DMS 273 (cell line): ENCODE results near the gene UBXN10.
A peak's percentile ranks its signal among the peaks of the same experiment; 100 is the strongest.

Experiments
- DNase-seq: peaks from one replicate; lab custom pipeline; 2025; ENCODE audit not compliant: unreplicated experiment; lab: John Stamatoyannopoulos, UW

Gene UBXN10

DNA sequence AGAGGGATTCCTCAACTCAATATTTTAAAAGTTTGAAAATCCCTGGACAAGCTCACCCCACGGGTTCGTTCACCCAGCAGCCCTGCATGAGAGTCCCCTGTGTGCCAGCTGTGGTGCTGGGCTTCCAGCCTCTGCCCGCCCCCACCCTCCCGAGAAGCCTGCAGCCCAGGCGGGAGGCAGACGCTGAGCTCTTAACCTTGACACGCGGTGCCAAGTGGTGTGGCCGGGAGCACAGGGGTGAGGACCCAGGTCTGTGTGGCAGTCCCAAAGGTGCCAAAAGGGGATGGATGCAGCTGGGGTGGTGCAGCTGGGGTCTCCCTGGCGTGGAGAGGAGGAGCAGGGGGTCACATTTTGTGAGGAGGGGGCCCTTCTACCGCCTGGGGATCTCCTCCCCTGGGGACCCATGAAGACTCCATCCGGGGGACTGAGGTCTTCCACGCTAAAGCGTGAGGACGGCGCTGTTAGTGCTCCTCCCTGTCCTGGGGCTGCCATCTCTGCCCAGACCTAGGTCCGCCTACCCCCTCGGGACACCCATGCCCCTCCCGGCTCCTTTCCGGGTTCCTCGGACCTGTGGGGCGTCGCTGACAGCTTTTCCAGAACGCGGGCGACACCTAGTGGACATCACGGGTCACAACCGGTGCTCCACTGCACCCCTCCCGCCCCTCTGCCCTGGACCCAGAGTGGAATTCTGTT, 33.8 kb upstream of the UBXN10 start:
- peak; percentile 93 for DNase-seq

DNA sequence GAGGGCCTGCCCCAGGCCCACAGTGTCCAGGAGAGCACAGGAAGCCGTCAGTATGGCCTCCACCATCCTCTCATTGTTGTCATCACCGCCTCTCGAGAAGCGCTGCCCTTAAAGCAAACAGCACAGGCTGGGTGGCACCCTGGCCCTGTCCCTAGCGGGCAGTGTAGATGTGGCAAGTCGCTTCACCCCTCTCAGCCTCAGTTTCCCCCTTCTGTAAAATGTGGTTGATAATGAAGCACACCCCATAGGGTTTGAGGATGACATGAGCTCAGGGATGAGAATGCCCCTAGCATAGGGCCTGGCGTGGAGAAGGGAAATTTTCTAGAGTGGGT, 33.3 kb upstream of the UBXN10 start:
- no peak for DNase-seq

GRCh38 chr1:20153000-20153418, 32.9 kb upstream of the UBXN10 start:
- DNase-seq, result no peak

DNA sequence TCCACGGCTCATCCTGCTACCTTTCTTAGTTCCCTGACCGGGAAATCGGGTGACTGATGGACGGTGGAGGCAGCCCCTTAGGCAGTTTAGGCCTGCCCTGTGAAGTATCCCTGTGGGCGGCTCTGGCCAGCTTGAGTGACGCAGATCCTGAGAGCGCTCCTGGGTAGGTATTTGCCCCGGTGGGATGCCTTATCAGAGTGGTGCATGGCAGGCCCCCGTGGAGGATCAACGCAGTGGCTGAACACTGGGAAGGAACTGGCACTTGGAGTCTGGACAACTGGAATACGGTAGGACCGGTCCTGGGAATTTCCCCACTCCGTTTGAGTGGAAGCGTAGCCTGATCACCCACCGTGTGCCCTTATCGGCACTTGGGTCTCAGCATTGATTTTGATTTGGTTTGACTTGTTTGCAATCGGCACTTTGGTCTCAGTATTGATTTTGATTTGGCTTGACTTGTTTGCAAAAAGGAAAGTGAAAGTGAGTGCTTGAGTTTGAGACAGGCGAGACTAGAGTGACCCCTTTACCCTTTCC, 31.5 kb upstream of the UBXN10 start:
- DNase-seq, result no peak

DNA sequence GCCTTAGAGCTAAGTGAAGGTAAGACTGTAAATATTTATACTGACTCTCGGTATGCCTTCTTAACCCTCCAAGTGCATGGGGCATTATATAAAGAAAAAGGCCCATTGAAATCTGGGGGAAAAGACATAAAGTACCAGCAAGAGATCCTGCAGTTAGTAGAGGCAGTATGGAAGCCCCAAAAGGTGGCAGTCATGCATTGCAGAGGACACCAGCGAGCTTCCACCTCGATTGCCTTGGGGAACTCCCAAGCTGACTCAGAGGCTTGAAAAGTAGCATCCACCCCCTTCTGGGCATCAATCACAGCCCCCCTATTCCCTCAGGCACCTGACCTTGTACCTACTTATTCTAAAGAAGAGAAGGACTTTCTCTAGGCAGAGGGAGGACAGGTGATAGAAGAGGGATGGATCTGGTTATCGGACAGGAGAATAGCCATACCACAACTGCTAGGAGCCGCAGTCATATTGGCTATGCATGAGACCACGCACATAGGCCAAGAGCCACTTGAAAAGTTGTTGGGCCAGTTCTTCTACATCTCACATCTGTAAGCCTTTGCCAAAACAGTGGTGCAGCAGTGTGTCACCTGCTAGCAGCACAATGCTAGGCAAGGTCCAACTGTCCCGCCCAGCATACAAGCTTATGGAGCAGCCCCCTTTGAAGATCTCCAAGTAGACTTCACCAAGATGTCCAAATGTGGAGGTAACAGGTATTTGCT, 27.4 kb upstream of the UBXN10 start:
- DNase-seq, result peak; percentile 17

DNA sequence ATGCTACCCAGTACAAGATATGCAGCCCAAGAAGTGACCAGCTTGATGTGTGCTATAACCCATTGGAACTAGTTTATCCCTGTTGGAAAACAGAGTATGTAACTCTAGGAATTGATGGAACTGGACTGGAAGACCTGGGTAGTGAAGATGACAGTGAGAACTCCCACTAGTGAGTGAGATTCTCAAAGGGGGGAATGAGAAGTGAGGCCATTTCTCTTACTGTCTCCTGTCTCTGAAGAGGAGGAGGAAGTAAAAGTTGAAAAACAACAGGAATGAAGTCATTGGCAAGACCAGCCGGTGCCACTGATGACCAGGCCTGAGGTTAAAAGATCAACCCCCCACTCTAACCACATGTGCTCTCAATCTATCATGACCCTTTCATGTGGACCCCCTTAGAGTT, 25.9 kb upstream of the UBXN10 start:
- peak; percentile 17 for DNase-seq

DNA sequence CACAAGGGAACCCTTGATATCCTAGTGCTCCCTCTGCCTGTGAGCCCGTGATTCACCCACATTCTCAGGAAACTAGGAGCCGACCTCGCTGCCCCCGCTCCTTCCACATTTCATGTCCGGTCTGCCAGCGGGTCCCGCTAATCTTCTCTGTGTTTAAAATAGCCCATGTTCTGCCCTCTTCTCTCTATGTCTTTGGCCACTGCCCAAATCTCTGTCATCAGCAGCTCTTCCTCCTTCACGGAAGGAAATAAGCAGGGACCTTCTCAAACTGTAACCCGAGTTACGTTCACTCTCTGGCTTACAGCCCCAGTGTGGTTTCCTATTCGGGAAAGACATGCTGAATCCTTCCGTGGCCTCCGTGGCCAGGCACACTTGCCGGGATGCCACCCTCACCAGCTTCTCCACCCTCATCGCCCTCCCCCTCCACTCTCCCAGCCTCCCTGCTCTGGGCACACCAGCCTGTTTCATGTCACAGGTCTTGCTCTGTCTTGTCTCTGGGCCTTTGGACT, 21.1 kb upstream of the UBXN10 start:
- no peak for DNase-seq

- DNase-seq, result peak; percentile 64
Measured at GRCh38 chr1:20165522-20165951, 20.4 kb upstream of the UBXN10 start.

- no peak for DNase-seq
Measured at GRCh38 chr1:20166051-20166450, 19.8 kb upstream of the UBXN10 start.

DNA sequence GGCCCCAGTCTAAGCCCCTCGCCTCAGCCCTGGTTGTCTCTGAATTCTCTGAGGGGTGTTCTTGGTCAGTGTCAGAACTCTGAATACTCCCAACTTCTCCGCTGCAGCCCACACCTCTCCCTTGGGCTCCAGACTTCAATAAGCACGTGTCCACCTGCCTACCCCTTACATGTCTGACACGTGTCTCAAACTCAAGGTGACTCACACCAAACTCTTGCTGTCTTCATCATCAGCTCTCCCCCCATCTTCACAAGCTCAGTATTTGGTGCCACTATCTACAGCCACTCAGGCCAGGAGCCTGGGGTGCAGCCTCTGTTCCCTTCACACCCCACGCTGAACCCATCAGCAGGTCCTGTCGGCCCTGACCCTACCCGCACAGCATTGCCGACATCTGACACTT, 18.8 kb upstream of the UBXN10 start:
- DNase-seq, result no peak

- peak; percentile 76 for DNase-seq
Measured at GRCh38 chr1:20168564-20169491, 17.1 kb upstream of the UBXN10 start.

DNA sequence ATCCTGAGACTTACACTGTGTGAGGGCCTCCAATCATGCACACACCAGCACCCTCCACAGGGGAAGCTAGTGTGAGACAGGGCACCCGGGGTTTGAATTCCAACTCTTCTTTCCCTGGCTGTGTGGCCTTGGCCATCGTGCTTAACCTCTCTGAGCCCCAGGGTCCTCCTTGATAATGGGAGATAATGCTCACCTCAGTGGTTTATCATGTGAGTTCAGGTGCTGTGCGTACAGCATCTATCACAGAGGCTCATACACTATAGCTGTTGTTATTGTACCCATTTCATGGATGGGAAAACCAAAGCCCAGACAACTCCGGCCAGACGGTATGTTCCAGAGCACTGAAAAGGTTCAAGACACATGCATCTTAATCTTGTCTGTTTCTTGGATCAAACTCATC, 16.0 kb upstream of the UBXN10 start:
- no peak for DNase-seq

- DNase-seq, result no peak
Measured at GRCh38 chr1:20172033-20172590, 13.8 kb upstream of the UBXN10 start.

- peak; percentile 24 for DNase-seq
Measured at GRCh38 chr1:20174937-20175666, 10.8 kb upstream of the UBXN10 start.

- DNase-seq, result no peak
Measured at GRCh38 chr1:20178634-20179370, 7.1 kb upstream of the UBXN10 start.

GRCh38 chr1:20179371-20180128, 6.3 kb upstream of the UBXN10 start:
- DNase-seq, result no peak

DNA sequence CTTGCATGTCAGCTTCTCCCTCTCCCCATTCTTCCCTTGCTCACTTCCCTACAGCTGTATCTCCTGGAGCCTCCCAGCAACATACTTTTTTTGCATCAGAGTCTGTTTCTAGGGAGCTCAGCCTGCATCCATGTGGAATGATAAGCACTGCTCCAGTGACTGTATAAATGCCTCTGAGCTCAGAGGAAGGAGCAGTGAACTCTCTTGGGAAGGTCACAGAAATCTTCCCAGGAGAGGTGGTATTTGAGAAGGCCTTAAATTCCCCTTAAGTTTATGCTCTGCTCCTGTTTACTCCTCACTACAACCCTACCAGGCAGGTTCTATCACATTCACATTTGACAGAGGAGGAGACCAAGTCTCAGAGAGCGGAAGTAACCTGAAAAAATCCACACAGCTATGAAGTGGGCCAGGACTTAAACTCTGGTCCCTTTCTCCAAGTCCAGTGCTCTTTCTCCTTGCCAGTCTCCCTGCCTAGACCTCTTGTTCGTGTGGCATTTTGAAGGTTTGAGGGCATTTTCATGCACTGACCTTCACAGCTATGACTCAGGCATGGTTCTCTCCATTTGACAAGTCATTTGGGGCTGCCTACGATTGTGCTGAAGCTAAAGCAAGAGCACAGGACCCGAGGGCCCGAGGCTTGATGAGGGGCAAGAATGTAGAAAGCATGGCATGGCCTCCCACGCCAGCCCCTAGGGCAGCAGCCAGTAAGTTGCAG, 5.6 kb upstream of the UBXN10 start:
- no peak for DNase-seq

GRCh38 chr1:20180844-20181207, 5.1 kb upstream of the UBXN10 start:
- no peak for DNase-seq
